ENCODE results near the gene KLHDC7B. TPM values are rescaled to one million over a fixed set of nuclear protein-coding genes. Genes with fewer than 3 reads are reported as not detected.

Gene KLHDC7B
- total and polyA plus RNA-seq, 2 of the 13 experiments (the other 11 are each of a cell fraction or from before 2014, with no cell fraction given), result 0.11 TPM; not detected in 1

- no peak for TF ChIP-seq ZFP90 (CRISPR knock-in tag; IDR thresholded peaks at IDR 0.05; ENCODE audit: borderline replicate concordance)
- no peak for TF ChIP-seq RBM22 (optimal IDR thresholded peaks at IDR 0.05; ENCODE audit: low read length)
- TF ChIP-seq SAFB2 (CRISPR knock-in tag; IDR thresholded peaks at IDR 0.05; ENCODE audit: borderline replicate concordance, low read depth), result no peak
- 0 out of 2 replicates have a peak, but pooled peaks have one; percentile 11 for TF ChIP-seq ZBTB33 (CRISPR knock-in tag; IDR thresholded peaks at IDR 0.05)
- TF ChIP-seq NRL (CRISPR knock-in tag; IDR thresholded peaks at IDR 0.05; ENCODE audit: borderline replicate concordance), result no peak
- TF ChIP-seq SRSF1 (optimal IDR thresholded peaks at IDR 0.05; ENCODE audit: low read depth, low read length), result no peak
- FAIRE-seq (no peak), ATAC-seq (no peak), DNase-seq (ENCODE audit: low spot score) (no peak)
- Histone ChIP-seq H3K36me3 (replicated peaks in 1 of 2; ENCODE audit: control insufficient read depth in 1 of 2, insufficient read depth in 2 of 2, low read length in 2 of 2) (peaks cover 12 to 38% of the 10 kb centered on the region in 2 experiments; a peak in 4 of 5 replicates), H3K4me2 (ENCODE audit: low read depth, low read length) (no peak overlapping the region), H3K27ac (ENCODE audit: extremely low read length, insufficient read depth, low read length) (no peak overlapping the region), H2AFZ (ENCODE audit: low read length) (no peak overlapping the region), H3K9me3 (ENCODE audit: low read length) (no peaks in the 10 kb centered on the region), H4K20me1 (ENCODE audit: insufficient read depth, low read length) (peaks cover 19% of the 10 kb centered on the region), H3K9ac (ENCODE audit: insufficient read depth, low read depth, low read length) (no peak overlapping the region), H3K27me3 (ENCODE audit: control insufficient read depth in 1 of 2, insufficient read depth in 2 of 2, low read length in 2 of 2) (no peaks in the 10 kb centered on the region), H3K79me2 (ENCODE audit: insufficient read depth, low read length) (peaks cover 20% of the 10 kb centered on the region), H3K4me3 (replicated peaks in 1 of 3; ENCODE audit: insufficient read depth in 1 of 3, low read depth in 2 of 3, low read length in 3 of 3) (peak overlapping the region in 1 of 3 experiments; percentile 83; a peak in 1 of 6 replicates), H3K4me1 (ENCODE audit: insufficient read depth, low read length) (peaks cover 33% of the 10 kb centered on the region)
- 96% methylated on average over 5 of the region's 16 CpGs for WGBS (ENCODE audit: low lambda C conversion rate)
- BruUV-seq (replicated peaks), result no TSS peak
- in situ Hi-C loops (cut with HindIII; ENCODE audit: extremely low pct_ligation_motif_present, low pct_unique_long_range_greater_than_20kb), result no loop called here
- intact Hi-C loops (cut with micrococcal nuclease; ENCODE audit: unreplicated experiment), result no loop called here
- ChIA-PET POLR2A (interaction anchor here (1.0 to 4.2 kb wide), 2 partner anchors 16 to 39 kb away, joined by 3 to 97 read pairs; partner anchors contain the start of genes LMF2 and NCAPH2), CTCF (ENCODE audit: low intra/inter-chr PET ratio, low total read pairs) (no interaction called here)
Observed at GRCh38 chr22:50523458-50523805, 22.3 kb upstream of the KLHDC7B start.
